GM10266 (cell line): ENCODE measurements around the gene GM2A.

ENCODE experiments used
- DNase-seq: peaks from one replicate; pipeline ENCODE4 v3.0.0; 2012; ENCODE audit errors: extremely low spot score
- TF ChIP-seq, protein P1 (sequence below): IDR thresholded peaks from 2 replicates; pipeline ENCODE4 v1.5.1; 2012; ENCODE audit warnings: mild to moderate bottlenecking, low read depth; ENCODE audit not compliant: control insufficient read depth, insufficient read depth; ENCODE audit errors: missing control alignments

Gene GM2A

DNA sequence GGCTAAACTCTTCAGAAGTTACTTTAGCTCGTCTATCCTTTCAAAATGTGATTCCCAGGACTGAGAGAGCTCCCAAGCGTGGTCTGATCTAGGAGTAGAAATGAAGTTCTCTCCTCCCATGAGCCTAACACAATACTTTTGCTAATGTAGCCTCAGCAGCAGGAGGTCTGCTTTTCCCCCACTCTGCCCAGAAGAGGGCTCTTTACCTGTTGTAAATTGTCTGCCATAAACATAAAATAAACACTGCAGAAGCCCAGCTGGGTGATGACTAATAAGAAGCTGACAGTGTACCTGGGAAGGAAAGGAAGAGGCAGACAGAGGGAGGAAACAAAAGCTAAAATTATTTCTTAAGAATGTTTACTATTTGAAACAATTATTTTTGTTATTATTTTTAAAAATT is 35.2 kb downstream of the GM2A start:
- TF ChIP-seq, protein P1, sequence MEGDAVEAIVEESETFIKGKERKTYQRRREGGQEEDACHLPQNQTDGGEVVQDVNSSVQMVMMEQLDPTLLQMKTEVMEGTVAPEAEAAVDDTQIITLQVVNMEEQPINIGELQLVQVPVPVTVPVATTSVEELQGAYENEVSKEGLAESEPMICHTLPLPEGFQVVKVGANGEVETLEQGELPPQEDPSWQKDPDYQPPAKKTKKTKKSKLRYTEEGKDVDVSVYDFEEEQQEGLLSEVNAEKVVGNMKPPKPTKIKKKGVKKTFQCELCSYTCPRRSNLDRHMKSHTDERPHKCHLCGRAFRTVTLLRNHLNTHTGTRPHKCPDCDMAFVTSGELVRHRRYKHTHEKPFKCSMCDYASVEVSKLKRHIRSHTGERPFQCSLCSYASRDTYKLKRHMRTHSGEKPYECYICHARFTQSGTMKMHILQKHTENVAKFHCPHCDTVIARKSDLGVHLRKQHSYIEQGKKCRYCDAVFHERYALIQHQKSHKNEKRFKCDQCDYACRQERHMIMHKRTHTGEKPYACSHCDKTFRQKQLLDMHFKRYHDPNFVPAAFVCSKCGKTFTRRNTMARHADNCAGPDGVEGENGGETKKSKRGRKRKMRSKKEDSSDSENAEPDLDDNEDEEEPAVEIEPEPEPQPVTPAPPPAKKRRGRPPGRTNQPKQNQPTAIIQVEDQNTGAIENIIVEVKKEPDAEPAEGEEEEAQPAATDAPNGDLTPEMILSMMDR, result peak; percentile 36

DNA sequence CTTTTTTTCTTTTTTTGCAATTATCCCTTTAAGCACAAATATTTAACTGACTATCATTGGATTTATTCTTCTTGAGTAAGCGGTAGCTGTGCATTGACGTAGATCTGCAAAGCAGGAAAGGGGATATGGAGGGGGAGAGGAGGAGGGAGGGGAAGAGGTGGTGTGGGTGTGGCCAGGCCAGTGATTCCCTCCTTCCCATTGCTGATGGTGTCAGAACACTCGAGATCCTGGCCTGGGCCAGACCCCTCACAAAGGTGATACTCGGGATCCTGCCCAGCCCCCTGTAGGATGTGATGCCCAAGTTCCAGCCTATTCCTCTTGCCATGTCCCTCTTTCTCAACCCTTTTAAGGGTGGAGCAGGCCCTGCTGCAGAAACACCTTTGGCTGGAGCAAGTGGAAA is 40.6 kb downstream of the GM2A start:
- TF ChIP-seq, protein P1, result no peak
- no peak for DNase-seq

More for the DNA sequence above, 35.2 kb downstream of the GM2A start:
- no peak for DNase-seq

DNA sequence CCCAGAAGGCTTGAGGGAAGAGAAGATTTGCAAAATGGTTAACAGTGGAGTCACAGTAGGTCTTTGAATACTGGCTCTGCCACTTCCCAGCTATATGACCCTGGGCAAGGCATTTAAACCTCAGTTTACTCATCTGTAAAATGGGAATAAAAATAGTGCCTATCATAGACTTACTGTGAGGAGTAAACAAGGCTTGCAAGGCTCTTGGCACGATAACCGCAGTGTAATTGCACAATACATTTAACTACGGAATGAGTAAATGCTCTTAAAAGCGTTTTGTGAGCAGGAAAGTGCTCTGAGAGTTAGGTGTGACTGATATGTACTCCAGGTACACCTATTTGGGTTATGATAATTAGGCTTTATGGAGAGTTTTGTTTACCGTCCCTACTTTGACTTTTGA is 42.2 kb downstream of the GM2A start:
- no peak for DNase-seq
- TF ChIP-seq, protein P1, result no peak

DNA sequence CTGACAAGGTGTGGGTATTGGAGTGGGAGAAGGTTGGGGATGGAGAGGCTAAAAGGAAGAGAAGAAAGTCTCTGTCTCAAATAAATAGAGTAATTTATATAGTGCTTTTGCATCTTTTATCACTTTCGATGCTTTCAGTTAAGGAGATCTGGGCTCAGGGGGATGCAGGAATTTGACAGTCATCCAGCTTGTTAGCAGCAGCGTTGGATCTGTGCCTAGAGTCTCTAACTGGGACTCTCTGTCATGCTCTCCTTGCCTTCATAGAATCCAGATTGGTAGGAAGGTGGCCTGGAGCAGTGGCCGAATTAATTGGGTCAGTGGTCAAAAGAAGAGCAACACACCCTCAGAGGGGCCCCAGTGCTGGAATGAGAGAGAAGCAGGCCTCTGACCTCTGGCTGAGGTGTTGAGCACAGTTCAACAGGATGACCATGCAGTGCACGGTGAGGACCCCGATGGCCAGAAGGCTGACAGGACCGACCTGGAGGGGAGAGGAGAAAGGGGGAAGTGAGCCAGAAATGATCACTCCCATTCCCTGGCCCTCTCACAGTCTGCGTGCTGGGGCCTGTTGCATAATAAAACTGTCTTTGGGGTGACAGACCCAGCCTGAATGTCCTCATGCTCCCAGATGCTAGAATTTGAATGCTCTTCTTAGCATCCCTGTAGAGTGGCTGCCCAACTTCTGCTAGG is 42.9 kb downstream of the GM2A start:
- no peak for DNase-seq
- TF ChIP-seq, protein P1, result no peak

DNA sequence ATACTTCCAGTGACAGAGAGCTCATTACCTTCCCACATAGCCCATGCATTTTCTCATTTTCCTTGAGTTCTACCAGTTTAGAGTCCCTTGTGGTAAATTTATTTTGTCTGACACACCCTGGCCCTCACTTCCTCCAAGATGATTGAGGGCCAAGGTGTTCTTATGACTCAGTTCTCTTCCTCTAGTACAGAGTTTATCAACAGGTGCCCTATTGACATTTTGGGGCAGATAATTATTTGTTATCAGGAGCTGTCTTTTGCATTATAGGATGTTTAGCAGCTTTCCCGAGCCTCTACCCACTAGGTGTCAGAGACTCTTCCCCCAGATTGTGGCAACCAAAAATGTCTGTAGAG is 43.5 kb downstream of the GM2A start:
- DNase-seq, result no peak
- TF ChIP-seq, protein P1, result no peak

DNA sequence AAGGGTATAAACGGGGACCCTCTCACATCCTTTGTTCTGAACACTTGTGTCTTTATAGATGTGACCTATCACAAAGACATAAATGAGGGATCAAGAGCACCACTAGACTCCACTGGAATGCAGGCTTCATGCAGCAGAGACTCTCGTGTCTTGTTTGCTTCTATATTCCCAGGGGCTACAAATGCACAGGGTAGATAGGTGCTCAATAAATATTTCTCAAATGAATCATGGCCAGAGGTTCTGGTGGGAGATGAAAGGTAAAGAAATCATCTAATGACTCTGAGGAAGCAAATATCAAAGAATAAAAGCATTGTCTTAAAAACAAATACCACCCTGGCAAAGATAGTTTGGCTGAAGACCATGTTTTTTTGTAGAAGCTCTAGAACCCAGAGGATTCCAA is 44.0 kb downstream of the GM2A start:
- TF ChIP-seq, protein P1, result no peak
- DNase-seq, result no peak

DNA sequence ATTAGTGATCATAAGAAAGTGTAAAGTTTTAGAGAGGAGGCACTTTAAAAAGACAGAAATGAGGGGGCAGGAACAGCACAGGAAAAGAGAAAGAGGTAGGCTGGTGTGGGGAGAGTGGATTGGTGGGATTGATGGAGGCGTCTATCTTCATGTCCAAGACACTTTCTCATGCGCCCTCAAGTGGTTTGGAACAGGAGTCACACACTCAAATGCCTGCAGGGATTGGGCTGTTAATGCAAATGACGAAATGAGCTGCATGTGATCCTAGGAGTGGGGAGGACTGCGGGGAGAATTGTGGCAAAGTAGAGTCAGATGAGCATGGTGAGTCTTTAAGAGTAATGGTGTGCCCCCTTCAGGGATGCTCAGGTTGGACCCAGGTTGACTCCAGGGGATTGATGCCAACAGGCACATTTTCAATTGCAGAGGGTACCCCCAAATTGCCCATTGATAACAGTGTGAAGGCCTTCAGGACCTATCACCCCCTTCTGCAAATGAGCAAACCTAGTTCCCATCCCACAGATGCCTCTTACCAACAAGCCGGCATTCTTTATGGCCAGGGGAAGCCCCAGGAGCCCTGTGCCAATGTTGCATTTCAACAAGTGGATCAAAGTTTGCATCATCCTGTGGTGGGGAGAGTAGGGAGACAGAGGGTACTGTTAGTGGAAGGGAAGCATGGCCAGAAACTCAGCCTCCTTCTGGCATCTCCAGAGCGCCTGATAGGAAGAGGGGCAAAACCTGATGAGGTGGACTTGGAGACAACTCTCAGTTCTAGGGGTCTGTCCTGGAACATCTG is 45.3 kb downstream of the GM2A start:
- peak; percentile 81 for DNase-seq
- TF ChIP-seq, protein P1, result peak; percentile 78
